OCI-LY1 (cell line): ENCODE results near the gene ZHX3.

Experiments used
- H2AFZ ChIP-seq: fragments of 200-600 bp; sonication (generic), shearing (Covaris generic); 2 replicates; pipeline ENCODE4 v1.6.0; 2014; ENCODE audit warnings: antibody characterized with exemption, mild to moderate bottlenecking, low read length
- H3F3A ChIP-seq: fragments of 200-600 bp; sonication (generic), shearing (Covaris generic); 2 replicates; pipeline ENCODE4 v1.6.0; 2014; ENCODE audit warnings: mild to moderate bottlenecking, antibody characterized with exemption, low read length, moderate library complexity; ENCODE audit not compliant: insufficient read depth
- H3K27ac ChIP-seq: fragments of 200-600 bp; sonication (generic); 2 replicates; pipeline ENCODE4 v1.5.1; 2014; ENCODE audit warnings: low read length, mixed run types, mild to moderate bottlenecking, low read depth; ENCODE audit not compliant: poor library complexity, severe bottlenecking
- H3K27me3 ChIP-seq: fragments of 200-600 bp; sonication (generic); 2 replicates; pipeline ENCODE4 v1.6.0; 2014; ENCODE audit warnings: antibody characterized with exemption, mild to moderate bottlenecking, low read length, moderate library complexity; ENCODE audit not compliant: insufficient read depth
- H3K36me3 ChIP-seq: fragments of 200-600 bp; sonication (generic); 2 replicates; pipeline ENCODE4 v1.6.1; 2014; ENCODE audit warnings: mild to moderate bottlenecking, antibody characterized with exemption, low read length, moderate library complexity, mixed read lengths; ENCODE audit not compliant: insufficient read depth
- H3K4me1 ChIP-seq: fragments of 200-600 bp; sonication (generic); 2 replicates; pipeline ENCODE4 v1.5.1; 2014; ENCODE audit warnings: mild to moderate bottlenecking, low read length, moderate library complexity; ENCODE audit not compliant: insufficient read depth, severe bottlenecking
- H3K4me2 ChIP-seq: fragments of 200-600 bp; sonication (generic), shearing (Covaris generic); 2 replicates; pipeline ENCODE4 v1.6.1; 2014; ENCODE audit warnings: low read length
- H3K4me3 ChIP-seq: fragments of 200-600 bp; sonication (generic); 2 replicates; pipeline ENCODE4 v1.5.1; 2014; ENCODE audit warnings: low read length, low read depth, mild to moderate bottlenecking, mixed read lengths; ENCODE audit not compliant: poor library complexity, severe bottlenecking
- H3K79me2 ChIP-seq: fragments of 200-600 bp; shearing (Covaris generic); 2 replicates; pipeline ENCODE4 v1.6.1; 2016; ENCODE audit warnings: mixed run types, low read length, mixed read lengths; ENCODE audit not compliant: insufficient read depth
- H3K9ac ChIP-seq: fragments of 200-600 bp; sonication (generic), shearing (Covaris generic); 2 replicates; pipeline ENCODE4 v1.6.1; 2014; ENCODE audit warnings: mild to moderate bottlenecking, low read length, mixed read lengths
- H3K9me2 ChIP-seq: fragments of 200-600 bp; sonication (generic), shearing (Covaris generic); 2 replicates; pipeline ENCODE4 v1.6.1; 2014; ENCODE audit warnings: low read depth, mild to moderate bottlenecking, low read length, mixed read lengths
- H3K9me3 ChIP-seq: fragments of 200-600 bp; shearing (Covaris generic); 2 replicates; pipeline ENCODE4 v1.6.1; 2014; ENCODE audit warnings: low read length, mixed read lengths
- H4K20me1 ChIP-seq: fragments of 200-600 bp; sonication (generic), shearing (Covaris generic); 2 replicates; pipeline ENCODE4 v1.6.0; 2016; ENCODE audit warnings: mild to moderate bottlenecking, low read length; ENCODE audit not compliant: insufficient read depth
- CTCF ChIP-seq: fragments of 200-600 bp; sonication (generic), shearing (Covaris generic); IDR thresholded peaks from 2 replicates; pipeline ENCODE4 v1.5.1; 2017; ENCODE audit warnings: mild to moderate bottlenecking, antibody characterized with exemption, low read length, moderate library complexity, mixed read lengths
- EZH2 ChIP-seq: fragments of 200-600 bp; sonication (generic), shearing (Covaris generic); IDR thresholded peaks from 2 replicates; pipeline ENCODE4 v1.8.0; 2017; ENCODE audit warnings: borderline replicate concordance, mixed run types, mild to moderate bottlenecking, antibody characterized with exemption, low read length, moderate library complexity, mixed read lengths

The ZHX3 gene

GRCh38 chr20:41365777-41366545 lies 48.4 kb upstream of the ZHX3 start:
- Histone ChIP-seq H3K9ac (no peak overlapping the region), H3K79me2 (no peaks in the 10 kb centered on the region), H3K4me2 (no peak overlapping the region), H3K27me3 (no peaks in the 10 kb centered on the region), H3F3A (no peaks in the 10 kb centered on the region), H3K9me3 (no peaks in the 10 kb centered on the region), H4K20me1 (no peaks in the 10 kb centered on the region), H3K36me3 (no peaks in the 10 kb centered on the region), H2AFZ (no peak overlapping the region), H3K9me2 (no peaks in the 10 kb centered on the region), H3K4me3 (no peak overlapping the region), H3K4me1 (no peaks in the 10 kb centered on the region), H3K27ac (no peak overlapping the region)
- TF ChIP-seq EZH2 = no peak
- no peak for TF ChIP-seq CTCF

- H3K27ac ChIP-seq = no peak overlapping the region
- H3K9me2 ChIP-seq = no peaks in the 10 kb centered on the region
- no peaks in the 10 kb centered on the region for H3K9me3 ChIP-seq
- H3K9ac ChIP-seq = no peak overlapping the region
- TF ChIP-seq EZH2 (no peak), CTCF (no peak)
- no peaks in the 10 kb centered on the region for H4K20me1 ChIP-seq
- H2AFZ ChIP-seq = no peak overlapping the region
- H3K36me3 ChIP-seq = no peaks in the 10 kb centered on the region
- H3F3A ChIP-seq = no peaks in the 10 kb centered on the region
- no peaks in the 10 kb centered on the region for H3K79me2 ChIP-seq
- H3K4me2 ChIP-seq = no peak overlapping the region
- no peaks in the 10 kb centered on the region for H3K4me1 ChIP-seq
- no peaks in the 10 kb centered on the region; the same call in 1 of the 2 replicates for H3K27me3 ChIP-seq
- no peak overlapping the region for H3K4me3 ChIP-seq
Observed at GRCh38 chr20:41364967-41365765, 47.6 kb upstream of the ZHX3 start.

GRCh38 chr20:41364236-41364855 lies 46.8 kb upstream of the ZHX3 start:
- H3K27me3 ChIP-seq = no peaks in the 10 kb centered on the region; the same call in 1 of the 2 replicates

More at GRCh38 chr20:41364236-41364855, 46.8 kb upstream of the ZHX3 start:
- H3K9me2 ChIP-seq = no peaks in the 10 kb centered on the region
- H3K4me3 ChIP-seq = no peak overlapping the region
- no peak overlapping the region for H3K9ac ChIP-seq
- no peaks in the 10 kb centered on the region for H4K20me1 ChIP-seq
- no peak overlapping the region for H2AFZ ChIP-seq
- no peaks in the 10 kb centered on the region for H3K36me3 ChIP-seq
- no peak overlapping the region for H3K27ac ChIP-seq
- no peaks in the 10 kb centered on the region for H3K79me2 ChIP-seq
- H3F3A ChIP-seq = no peaks in the 10 kb centered on the region
- no peaks in the 10 kb centered on the region for H3K4me1 ChIP-seq
- no peak overlapping the region for H3K4me2 ChIP-seq
- TF ChIP-seq CTCF (no peak), EZH2 (no peak)
- H3K9me3 ChIP-seq = no peaks in the 10 kb centered on the region
